DMS53 (cell line): ENCODE measurements around the gene CAMK2B.
"Not testable (repeated sequence)": the region's sequence is repeated elsewhere in the genome, so short reads cannot be mapped to it uniquely, and the experiment has no call there.

ENCODE experiments used
- DNase-seq: peaks from one replicate; lab custom pipeline; 2025; lab: John Stamatoyannopoulos, UW

The CAMK2B gene

DNA sequence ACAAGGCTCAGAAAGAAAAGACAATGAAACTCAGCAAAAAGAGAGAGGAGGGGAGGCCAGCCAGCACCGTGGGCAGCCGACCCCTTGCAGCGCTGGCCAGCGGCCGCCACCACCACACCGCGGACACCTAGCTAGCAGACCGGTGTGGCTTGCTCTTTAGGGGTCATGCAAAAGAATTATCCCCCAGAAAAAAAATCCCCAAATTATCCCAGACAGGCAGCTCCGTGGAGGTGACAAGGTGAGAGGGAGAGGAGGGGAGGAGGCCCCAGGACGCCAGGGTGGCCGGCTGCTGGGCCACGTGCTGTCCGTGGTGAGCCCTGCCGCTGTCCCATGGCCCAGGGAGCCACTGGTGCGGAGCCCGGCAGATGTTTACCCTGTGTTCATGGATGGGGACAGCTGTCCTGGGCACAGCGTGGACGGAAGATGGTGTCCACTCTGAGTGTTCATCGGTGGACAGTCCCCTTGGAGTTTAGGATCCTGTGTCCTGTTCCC, 108.1 kb downstream of the CAMK2B start:
- DNase-seq: no peak

DNA sequence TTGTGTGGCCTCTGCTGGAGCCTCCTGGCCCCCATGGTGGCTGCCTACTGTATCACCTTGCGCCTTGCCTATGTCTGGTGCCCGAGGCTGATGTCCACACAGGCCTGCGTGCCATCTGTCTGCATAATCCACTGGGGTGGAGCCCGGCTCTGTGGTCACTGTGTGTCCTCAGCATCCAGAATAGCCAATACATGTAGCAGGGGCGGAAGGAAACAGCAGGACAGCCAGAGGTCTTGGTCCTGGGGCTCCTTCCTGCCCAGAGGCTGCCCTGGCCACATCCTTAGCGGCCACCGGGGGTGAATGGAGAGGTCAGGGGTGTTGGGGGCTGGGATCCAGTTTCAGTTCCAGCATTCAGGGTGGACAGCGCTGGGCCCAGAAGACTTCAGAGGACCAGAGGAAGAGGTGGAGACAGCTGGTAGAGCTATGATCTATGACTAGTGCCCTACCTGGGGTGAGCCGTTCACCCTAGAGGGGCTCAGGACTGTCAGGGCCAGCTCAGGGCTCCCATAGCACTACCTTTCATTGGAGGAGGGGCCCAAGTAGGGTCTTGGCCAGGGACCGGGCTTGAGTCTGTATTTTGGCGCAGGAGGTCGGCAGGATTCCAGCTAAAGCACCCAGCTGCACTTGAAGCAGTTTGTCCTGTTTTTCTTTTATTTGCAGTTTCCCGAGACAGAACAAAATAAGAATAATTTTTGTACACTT, 108.7 kb downstream of the CAMK2B start:
- DNase-seq: no peak

DNA sequence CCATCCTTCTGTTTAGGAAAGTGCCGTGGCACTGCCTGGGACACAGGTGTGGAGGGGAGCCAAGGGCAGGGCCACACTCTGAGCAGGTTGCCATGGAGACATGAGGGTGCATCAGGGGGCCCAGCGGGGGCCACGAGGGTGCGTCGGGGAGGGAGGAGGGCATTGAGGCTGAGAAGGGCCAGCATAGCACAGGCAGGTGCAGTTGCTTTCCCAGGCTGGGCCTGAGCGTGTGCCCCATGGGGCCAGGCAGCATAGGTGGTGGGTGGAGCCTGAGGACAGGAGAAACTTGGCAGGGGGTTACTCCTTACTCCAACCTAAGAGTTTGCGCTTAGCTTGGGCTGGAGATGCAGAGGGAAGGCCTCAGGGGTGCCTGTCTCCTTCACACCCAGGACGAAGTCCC, 109.4 kb downstream of the CAMK2B start:
- peak; percentile 85 for DNase-seq

DNA sequence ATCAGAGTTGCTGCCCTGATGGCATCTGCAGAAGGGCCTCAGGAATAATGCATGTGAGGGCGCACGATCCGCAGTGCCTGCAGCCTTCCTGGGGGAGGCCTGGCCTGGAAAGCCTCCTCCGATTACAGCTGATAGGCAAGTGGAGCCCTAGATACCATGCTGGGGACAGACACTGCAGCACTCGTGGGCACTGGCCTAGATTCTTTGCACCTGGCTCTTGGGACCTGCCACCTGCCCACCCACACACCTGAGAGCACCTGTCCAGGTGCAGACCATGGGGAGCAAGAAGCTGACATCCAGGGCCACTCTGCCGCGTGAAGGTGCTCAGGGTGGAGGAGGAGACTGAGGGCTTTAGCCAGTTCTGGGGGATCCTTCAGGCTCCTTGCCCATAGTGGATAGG, 109.9 kb downstream of the CAMK2B start:
- peak; percentile 94 for DNase-seq

DNA sequence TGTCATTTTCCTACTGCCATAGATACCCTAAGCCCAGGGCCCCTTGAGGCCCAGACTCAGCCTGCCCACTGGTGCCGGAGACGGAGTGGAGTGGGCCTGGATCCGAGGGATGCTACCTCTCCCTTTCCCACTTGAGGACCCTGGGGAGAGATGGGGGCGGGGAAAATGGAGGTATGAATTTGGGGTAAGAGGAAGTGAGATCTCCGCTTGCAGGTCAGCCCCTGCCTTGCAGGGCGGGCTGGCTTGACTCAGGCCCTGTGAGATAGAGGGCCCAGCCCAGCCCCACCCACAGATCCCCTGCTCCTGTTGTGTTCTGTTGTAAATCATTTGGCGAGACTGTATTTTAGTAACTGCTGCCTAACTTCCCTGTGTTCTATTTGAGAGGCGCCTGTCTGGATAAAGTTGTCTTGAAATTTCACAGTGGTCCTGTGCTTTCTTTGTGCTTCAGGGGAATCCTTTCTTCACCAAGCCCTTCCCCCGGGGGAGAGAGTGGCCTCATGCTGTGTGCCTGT, 111.5 kb downstream of the CAMK2B start:
- DNase-seq: no peak

DNA sequence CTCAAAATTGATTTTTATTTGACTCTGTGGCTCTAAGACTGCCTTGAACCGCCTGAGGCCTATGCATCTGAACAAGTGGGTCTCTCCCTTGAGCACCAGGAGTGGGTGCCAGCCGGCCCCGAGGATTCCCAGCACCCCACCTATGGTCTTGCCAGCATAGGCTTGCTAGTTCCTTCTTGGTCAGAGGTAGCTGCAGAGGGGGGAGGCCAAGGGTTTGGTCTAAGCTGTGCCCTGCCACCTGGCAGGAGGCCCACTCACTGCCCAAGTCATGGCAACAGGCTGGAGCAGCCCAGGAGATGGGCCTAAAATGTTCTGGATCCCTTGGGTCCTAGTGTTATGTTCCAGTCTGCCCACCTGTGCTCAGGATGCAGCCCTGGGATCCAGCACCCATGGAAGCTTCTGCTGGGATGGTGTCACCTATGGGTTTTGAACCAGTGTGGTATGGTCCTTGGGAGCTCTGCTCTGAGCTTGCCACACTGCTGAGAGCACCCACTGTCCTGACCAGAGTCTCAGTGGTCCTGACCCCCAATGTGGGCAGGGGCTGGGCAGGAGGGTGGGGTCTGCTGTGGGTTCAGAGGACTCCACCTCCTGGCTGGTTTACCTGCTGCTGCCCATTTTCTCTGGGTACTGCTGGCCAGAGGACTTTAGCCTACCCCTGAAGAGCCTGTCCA, 112.1 kb downstream of the CAMK2B start:
- DNase-seq: no peak

DNA sequence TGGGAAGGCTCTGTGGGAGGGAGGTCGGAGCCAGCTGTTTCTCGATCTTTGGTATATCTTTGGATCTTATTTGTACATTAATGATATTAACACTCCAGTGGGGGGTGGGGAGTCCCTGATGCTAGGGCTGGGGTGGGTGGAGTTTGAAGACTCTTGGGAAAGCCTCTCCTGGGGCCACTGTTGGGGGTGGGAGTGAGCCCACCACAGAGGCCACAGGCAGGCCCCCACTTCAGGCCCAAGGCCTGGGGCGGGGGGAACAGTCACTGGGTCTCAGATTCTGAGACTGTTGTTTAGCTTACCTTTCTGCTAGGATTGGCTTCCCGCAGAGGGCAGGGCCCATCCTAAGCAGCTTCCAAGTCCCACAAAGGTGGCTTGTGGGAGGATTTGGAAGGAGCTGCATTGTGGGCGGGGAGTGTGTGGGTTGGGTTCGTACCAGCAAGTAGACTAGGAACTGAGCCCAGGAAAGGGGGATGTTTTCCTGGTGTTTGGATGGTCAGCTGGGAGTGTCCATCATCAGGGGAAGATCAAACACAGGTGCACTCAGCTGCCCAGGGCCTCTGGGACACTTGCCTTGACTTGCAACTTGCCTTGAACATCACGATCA, 112.7 kb downstream of the CAMK2B start:
- no peak for DNase-seq

DNA sequence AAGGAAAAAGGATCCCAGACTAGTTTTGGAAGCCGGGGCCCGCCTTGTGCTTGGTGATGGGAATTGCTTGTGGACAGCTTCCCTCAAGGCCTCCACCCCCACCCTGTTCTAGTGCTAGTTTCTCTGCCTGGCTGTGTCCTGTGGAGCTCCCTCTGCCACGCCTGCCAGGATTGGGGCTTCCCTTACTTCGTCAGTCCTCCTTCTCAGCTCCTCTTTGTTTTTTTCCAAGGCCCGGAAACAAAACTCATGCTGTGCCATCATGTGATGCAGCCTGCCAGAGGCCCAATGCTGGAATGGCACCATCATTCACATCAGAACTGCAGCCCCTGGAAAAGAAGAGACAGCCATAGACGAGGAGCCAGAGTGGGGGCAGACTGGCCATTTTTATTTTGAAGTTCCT, 113.4 kb downstream of the CAMK2B start:
- DNase-seq: no peak

DNA sequence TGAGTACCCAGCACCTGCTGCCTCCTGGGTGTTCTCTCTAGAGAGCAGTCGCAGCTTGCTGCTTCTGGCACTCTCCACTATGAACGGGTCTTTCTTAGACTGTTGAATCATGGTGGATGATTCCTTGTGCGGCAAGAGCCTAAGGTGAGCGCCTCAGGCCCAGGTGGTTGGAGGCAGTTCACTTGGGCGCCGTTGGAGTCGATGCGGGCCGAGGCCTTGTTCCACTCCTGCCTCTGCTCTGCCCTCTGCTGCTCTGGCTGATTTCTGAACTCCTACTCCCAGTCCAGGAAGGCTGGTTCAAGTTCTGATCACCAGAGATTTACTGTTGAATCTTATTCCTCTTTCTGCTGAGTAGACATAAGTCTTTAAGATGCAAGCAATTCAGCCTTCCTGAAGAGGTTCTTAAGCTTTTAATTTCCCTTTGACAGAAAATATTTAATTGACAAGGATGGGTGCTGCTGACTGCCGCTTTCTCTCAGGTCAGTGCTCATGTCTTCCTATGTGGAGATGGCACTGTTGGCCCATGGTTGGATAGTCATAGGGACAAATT, 114.2 kb downstream of the CAMK2B start:
- no peak for DNase-seq

DNA sequence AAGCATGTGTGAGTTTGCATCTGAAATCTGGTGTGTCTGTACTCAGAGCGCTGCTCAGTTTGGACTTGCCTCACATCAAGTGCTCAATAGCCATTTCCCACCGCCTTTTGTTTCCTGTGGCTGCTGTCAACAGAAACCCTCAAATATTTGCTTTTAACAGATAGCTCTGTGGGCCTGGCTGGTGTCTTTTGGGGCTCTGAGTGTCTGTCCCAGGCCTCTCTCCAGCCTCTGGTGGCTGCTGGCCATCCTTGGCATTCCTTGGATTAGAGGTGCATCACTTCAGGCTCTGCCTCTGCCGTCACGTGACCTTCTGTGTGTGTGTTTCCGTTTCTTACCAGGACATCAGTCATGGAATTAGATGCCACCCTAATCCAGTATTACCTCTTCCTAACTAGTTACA, 115.3 kb downstream of the CAMK2B start:
- no peak for DNase-seq

DNA sequence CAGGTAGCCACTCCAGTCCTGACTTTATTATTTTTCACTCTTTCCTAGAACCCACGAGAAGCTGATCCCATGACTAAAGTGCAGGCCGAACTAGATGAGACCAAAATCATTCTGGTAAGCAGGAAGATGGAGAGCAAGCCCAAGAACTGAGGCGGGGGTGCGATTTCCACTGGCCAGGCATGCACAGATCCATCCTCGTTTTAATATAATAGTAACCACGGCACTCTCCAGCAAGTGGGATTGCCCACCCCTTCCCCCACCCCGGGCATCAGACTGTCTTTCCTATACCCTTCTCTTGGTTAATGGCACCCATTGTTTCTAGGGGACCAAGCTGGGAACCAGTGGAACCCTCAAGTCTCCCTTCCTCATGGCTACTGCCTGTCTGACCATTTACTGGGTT, 117.3 kb downstream of the CAMK2B start:
- DNase-seq: no peak

DNA sequence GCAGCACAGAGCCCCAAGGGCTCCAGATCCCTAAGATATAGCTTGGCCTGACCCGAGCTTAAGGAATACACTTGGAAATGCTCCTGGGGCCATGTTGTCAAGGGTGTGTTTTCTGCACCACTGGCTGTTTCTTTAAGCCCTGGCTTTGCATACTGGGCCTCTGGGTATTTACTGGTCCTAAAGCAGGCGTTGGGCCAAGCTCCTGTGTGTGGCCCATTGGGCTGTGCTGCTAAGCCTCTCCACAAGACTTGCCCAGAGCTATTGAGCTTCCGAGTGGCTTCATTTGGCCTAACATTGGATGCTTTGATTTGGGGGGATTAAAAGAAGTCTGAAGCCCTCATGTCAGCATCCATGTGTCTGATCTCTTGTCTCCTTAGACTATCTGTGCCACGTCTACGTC, 119.4 kb downstream of the CAMK2B start:
- no peak for DNase-seq

DNA sequence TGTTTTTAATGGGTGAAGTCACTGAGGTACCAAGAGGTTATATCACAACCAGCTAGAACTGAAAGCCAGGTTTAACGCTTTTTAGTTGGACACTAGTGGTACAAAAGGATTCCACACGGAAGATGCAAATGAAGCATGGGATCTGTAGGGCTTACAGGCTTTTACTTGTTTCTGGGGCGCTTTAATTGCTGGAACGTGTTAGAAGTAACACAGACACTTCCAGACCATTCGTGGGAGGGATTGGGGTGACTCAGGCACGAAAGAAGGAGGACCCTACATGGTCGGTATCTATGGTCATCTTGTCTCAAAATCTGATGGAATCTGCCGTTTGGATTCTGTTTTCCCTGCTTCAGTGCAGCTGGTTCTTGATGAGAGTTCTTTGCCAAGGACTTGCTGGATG, 123.6 kb downstream of the CAMK2B start:
- DNase-seq: no peak

DNA sequence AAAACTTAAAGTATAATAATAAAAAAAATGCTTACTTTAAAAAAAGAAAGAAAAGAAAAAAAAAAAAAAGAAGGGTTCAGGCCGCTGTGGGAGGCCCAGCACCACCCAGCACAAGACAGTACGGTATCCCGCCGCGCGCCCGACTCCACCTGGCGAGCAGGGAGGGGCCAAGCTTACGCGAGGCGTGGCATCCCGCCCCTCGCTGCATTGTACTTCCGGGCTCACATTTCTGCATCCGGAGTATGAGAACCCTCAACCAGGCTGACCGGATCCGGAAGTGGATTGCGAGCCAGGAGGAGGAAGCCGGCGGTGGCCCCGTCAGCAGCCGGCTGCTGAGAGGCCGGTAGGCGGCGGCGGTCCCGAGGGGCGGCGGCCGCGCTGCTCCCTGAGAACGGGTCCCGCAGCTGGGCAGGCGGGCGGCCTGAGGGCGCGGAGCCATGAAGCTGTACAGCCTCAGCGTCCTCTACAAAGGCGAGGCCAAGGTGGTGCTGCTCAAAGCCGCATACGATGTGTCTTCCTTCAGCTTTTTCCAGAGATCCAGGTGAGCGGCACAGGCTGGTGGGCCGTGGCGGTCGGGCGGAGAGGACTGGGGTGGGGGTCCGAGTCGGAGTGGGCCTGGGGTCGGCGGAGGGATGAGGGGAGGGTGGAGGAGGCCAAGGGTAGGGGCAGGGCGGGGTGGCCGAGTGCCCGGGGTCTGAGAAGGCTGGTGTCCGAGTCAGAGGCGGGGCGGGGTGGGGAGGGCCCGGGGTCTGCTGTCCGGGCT, 124.5 kb downstream of the CAMK2B start, which contains the start of gene YKT6:
TSS of gene YKT6 (plus strand) at position 280 of the 763 bp plus-strand sequence. CDS start at position 438, 158 bp downstream.
- DNase-seq: peak; percentile 99

DNA sequence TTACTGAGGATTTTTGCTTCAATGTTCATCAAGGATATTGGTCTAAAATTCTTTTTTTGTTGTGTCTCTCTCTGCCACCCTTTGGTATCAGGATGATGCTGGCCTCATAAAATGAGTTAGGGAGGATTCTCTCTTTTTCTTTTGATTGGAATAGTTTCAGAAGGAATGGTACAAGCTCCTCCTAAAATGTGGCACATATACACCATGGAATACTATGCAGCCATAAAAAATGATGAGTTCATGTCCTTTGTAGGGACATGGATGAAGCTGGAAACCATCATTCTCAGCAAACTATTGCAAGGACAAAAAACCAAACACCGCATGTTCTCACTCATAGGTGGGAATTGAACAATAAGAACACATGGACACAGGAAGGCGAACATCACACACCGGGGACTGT, 125.2 kb downstream of the CAMK2B start:
- not testable (repeated sequence) for DNase-seq

DNA sequence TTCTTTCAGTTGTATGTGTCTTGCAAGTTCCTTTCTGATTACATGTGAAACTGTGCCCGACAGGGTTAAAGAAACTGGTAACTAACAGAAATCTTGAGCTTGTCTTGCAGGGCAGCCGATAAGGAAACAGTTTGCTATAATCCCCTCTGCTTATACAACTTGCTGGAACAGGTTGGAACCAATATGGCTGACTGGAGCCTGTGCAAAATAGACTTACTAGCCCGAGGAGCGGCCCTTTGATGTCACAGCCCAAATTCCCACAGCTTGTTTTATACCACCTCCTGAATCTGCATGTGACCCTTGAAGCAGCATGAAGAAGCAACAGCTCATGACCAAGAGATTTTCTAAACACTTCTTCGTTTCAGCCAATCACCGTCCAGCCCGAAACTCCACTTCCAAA, 127.9 kb downstream of the CAMK2B start:
- no peak for DNase-seq

DNA sequence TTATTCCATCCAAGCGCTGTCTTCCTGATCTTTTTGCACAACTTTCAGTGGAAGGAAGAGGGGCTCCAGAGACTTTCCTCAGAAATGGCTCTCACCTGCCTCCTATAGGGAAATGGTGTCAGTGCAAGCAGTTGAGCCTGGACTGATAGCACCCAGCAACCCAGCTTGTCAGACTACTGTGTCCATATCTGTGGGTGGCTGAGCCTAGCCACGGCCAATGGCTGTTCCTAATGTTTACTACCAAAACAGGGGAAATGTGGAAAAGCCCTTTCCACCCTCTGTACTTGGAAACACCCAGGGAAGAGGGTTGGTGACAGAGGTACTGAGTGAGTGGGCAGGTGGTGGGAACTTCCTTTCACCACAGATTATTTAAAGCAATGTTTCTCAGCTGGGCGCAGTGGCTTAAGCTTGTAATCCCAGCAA, 128.9 kb downstream of the CAMK2B start:
- peak; percentile 71 for DNase-seq

DNA sequence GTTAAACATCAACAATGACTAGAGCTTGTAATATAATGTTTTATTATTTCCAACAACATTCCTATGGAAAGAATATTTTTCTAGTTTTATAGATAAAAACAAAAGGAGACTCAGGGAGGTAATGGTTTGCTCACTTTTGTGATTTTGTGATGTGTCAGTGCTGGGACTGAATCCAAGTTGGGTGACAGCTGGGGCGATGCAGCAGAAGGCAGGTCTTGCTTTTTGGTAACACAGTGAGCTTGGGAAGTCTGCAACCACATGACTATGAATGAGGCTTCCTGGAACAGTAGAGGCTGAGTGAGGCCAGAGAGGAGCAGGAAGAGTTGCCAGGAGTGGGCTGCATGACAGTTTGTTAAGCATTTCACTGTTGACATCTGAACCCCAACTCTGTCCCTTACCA, 129.5 kb downstream of the CAMK2B start:
- DNase-seq: no peak

DNA sequence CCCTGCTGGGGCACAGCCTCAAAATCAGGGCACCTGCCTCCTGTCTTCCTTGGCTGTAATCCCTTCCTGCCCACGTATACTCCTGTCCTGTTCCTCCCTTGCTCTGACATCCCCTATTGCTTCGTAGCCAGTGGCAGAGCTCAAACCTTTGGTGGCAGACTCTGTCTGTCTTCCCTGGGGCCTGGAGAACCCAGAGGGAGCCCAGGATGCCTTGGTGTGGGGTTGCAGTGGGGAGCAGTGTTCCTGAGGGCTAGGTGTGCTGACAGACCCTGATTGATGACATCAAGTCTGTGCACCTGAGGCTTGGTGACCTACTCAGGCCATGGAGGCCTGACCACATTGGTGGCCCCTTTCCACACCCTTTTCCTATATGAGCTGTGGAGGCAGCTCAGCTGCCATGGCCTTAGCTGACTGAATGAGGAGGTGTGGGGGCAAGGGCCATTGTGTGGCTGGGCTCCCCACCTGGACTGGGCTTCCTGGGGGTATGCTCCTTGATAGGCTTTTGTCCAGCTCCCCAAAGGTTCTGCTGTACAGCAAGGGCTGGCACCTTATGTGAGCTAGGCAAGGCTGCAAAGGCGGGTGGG, 130.7 kb downstream of the CAMK2B start:
- DNase-seq: no peak

DNA sequence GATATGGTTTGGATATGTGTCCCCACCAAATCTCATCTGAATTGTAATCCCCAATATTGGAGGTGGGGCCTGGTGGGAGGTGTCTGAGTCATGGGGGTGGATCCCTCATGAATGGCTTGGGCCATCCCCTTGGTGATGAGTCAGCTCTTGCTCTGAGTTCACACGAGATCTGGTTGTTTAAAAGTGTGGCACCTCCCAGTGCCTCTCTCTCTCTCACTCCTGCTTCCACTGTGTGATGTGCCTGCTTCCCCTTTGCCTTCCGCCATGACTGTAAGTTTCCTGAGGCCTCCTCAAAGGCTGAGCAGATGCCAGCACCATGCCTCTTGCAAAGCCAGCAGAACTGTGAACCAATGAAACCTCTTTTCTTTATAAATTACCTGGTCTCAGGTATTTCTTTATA, 131.3 kb downstream of the CAMK2B start:
- no peak for DNase-seq

DNA sequence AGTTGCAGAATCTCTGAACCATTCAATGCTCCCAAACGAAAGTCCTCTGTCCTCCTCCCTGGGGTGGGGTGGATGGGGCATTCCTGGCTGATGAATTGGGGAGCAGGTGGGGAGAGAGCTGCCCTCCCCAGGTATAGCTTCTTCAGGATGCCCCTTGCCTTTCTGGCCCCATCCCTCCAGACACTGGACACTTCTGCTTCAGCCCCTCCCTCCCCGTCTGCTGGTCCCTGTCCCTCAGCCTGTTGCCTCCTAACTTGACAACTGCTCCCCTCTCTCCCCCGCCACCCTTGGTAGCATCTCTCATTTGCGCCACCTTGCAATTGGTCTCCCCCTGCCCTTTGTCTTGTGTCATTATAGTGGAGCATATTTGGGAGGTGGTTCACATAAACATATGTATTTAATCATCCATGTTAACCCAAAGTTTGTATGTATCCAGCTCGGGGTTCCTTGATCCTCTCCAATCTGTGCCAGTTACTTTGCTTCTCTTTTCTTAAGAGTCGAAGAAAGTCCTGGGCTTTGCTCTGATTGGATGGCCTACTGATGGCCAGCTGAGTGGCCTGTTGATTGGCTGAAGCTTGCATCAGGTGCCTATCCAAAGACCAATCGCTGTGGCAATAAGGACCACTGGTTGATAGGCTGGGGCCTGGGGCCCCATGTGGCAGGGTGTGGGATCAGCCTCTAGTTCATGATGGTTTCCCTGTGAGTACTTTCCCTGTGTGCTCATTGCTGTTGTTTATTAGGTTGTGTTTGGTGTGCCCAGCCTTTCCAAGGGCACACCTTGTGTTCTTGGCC, 132.2 kb downstream of the CAMK2B start:
- no peak for DNase-seq
